ENCODE data around the gene PDXDC1.
"Not testable (repeated sequence)": the region's sequence is repeated elsewhere in the genome, so short reads cannot be mapped to it uniquely, and the experiment has no call there.

PDXDC1 gene

GRCh38 chr16:15022194-15022593, 47.4 kb downstream of the PDXDC1 start:
- not testable (repeated sequence) for H3K27ac ChIP-seq
- peak; percentile 64 for TF ChIP-seq CTCF (IDR thresholded peaks at IDR 0.05)

- H3K27ac ChIP-seq: not testable (repeated sequence)
These were observed 48.7 kb downstream of the PDXDC1 start for GRCh38 chr16:15023381-15024077.

- not testable (repeated sequence) for H3K27ac ChIP-seq
These were observed 50.0 kb downstream of the PDXDC1 start for GRCh38 chr16:15024858-15025199.

- not testable (repeated sequence) for H3K27ac ChIP-seq
These were observed 50.6 kb downstream of the PDXDC1 start for GRCh38 chr16:15025234-15025951.

- H3K27ac ChIP-seq: not testable (repeated sequence)
These were observed 52.2 kb downstream of the PDXDC1 start for GRCh38 chr16:15027051-15027450.

GRCh38 chr16:15027503-15028344, 52.9 kb downstream of the PDXDC1 start:
- not testable (repeated sequence) for H3K27ac ChIP-seq

GRCh38 chr16:15028345-15028715, 53.5 kb downstream of the PDXDC1 start:
- H3K27ac ChIP-seq: not testable (repeated sequence)

GRCh38 chr16:15028801-15029698, 54.2 kb downstream of the PDXDC1 start:
- H3K27ac ChIP-seq: not testable (repeated sequence)

GRCh38 chr16:15029749-15030148, 54.9 kb downstream of the PDXDC1 start:
- not testable (repeated sequence) for H3K27ac ChIP-seq

- TF ChIP-seq ZFX (IDR thresholded peaks at IDR 0.05; ENCODE audit: borderline replicate concordance): no peak
- no peak overlapping the region for H3K27ac ChIP-seq
These were observed 56.4 kb downstream of the PDXDC1 start for GRCh38 chr16:15031179-15031578.

- no peak for TF ChIP-seq ZFX (IDR thresholded peaks at IDR 0.05; ENCODE audit: borderline replicate concordance)
- no peak for TF ChIP-seq CTCF (IDR thresholded peaks at IDR 0.05)
- H3K27ac ChIP-seq: no peak overlapping the region
These were observed 56.8 kb downstream of the PDXDC1 start for GRCh38 chr16:15031586-15031985.
